Glutamatergic neuron (in vitro differentiated cells): Measurements from ENCODE around the gene QRSL1. TPM values are rescaled to one million over a fixed set of nuclear protein-coding genes. Genes with fewer than 3 reads are reported as not detected.
"Not testable (repeated sequence)": the region's sequence is repeated elsewhere in the genome, so short reads cannot be mapped to it uniquely, and the experiment has no call there.

Experiments
- DNase-seq: peaks from one replicate; pipeline ENCODE4 v3.0.0; 2022
- H3K27ac Mint-ChIP-seq: one replicate; pipeline ENCODE4 v1.8.0; 2020; ENCODE audit warnings: mild to moderate bottlenecking, mixed read lengths, inconsistent platforms; ENCODE audit not compliant: unreplicated experiment
- H3K27me3 Mint-ChIP-seq: one replicate; pipeline ENCODE4 v1.8.0; 2020; ENCODE audit warnings: mild to moderate bottlenecking, moderate library complexity, mixed read lengths, inconsistent platforms; ENCODE audit not compliant: unreplicated experiment
- H3K36me3 Mint-ChIP-seq: one replicate; pipeline ENCODE4 v1.8.0; 2020; ENCODE audit warnings: mild to moderate bottlenecking, mixed read lengths, inconsistent platforms; ENCODE audit not compliant: unreplicated experiment
- H3K4me1 Mint-ChIP-seq: one replicate; pipeline ENCODE4 v1.8.0; 2020; ENCODE audit warnings: mild to moderate bottlenecking, low read depth, mixed read lengths, inconsistent platforms; ENCODE audit not compliant: unreplicated experiment
- H3K4me3 Mint-ChIP-seq: one replicate; pipeline ENCODE4 v1.8.0; 2020; ENCODE audit warnings: mild to moderate bottlenecking, mixed read lengths, inconsistent platforms; ENCODE audit not compliant: unreplicated experiment
- H3K9me3 Mint-ChIP-seq: one replicate; pipeline ENCODE4 v1.8.0; 2020; ENCODE audit warnings: mild to moderate bottlenecking, moderate library complexity, mixed read lengths, inconsistent platforms; ENCODE audit not compliant: unreplicated experiment
- total RNA-seq: library from RNA; stranded (reverse); fragmentation: NEBNext Ultra II Directional; extraction: Animal tissue kit (Norgen Biotek cat#: 25700); gene quantifications from one replicate; pipeline ENCODE4 v1.2.1, GENCODE V29; 2021; ENCODE audit not compliant: unreplicated experiment
- TF ChIP-seq, protein P1 (sequence below): fragments of 200-600 bp; sonication (generic); IDR thresholded peaks from one replicate; pipeline ENCODE4 v1.5.0; 2021; ENCODE audit not compliant: partially characterized antibody, unreplicated experiment

QRSL1 gene
- total RNA-seq, 1 donor from 2014 or later = 10.2 TPM

DNA sequence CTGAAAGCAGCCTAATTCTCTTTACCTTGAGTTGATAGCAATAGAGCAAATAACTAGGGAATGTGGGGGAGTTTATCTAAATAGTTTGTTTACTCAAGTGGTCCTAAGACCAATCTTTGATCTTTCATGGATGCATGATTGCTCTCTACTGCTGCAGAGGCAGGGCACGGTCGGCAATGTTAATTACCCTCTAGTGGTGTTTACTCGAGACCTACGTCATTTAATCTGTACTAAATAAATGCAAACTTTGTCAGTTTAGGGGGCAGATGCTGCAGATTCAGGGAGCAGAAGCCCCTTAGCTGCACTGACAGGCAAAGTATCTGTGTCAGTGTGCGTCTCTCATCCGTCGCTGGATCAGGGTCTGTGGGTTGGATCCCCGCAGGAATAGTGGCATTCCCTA lies 7.0 kb upstream of the QRSL1 start:
- Mint-ChIP-seq H3K27me3 (peaks cover 2% of the 10 kb centered on the region), H3K4me3 (no peak overlapping the region), H3K27ac (no peak overlapping the region), H3K4me1 (no peaks in the 10 kb centered on the region), H3K36me3 (peaks cover 8% of the 10 kb centered on the region), H3K9me3 (peaks cover 1% of the 10 kb centered on the region)
- no peak for DNase-seq
- TF ChIP-seq, protein P1, sequence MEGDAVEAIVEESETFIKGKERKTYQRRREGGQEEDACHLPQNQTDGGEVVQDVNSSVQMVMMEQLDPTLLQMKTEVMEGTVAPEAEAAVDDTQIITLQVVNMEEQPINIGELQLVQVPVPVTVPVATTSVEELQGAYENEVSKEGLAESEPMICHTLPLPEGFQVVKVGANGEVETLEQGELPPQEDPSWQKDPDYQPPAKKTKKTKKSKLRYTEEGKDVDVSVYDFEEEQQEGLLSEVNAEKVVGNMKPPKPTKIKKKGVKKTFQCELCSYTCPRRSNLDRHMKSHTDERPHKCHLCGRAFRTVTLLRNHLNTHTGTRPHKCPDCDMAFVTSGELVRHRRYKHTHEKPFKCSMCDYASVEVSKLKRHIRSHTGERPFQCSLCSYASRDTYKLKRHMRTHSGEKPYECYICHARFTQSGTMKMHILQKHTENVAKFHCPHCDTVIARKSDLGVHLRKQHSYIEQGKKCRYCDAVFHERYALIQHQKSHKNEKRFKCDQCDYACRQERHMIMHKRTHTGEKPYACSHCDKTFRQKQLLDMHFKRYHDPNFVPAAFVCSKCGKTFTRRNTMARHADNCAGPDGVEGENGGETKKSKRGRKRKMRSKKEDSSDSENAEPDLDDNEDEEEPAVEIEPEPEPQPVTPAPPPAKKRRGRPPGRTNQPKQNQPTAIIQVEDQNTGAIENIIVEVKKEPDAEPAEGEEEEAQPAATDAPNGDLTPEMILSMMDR = no peak

DNA sequence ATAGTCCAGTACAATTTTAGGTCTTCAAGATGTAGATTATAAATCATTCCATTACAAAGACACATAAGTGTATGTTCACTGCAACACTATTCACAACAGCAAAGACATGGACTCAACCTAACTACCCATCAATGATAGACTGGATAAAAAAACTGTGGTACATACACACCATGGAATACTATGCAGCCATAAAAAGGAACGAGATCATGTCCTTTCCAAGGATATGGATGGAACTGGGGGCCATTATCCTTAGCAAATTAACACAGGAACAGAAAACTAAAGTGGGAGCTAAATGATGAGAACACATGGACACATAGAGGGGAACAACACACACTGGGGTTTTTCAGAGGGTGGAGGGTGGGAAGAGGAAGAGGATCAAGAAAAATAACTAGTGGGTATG lies 6.3 kb upstream of the QRSL1 start:
- Mint-ChIP-seq H3K36me3 (peaks cover 8% of the 10 kb centered on the region), H3K4me3 (no peak overlapping the region), H3K27me3 (peaks cover 2% of the 10 kb centered on the region), H3K9me3 (peaks cover 1% of the 10 kb centered on the region), H3K27ac (no peak overlapping the region), H3K4me1 (no peaks in the 10 kb centered on the region)
- no peak for DNase-seq
- TF ChIP-seq, protein P1 = no peak

DNA sequence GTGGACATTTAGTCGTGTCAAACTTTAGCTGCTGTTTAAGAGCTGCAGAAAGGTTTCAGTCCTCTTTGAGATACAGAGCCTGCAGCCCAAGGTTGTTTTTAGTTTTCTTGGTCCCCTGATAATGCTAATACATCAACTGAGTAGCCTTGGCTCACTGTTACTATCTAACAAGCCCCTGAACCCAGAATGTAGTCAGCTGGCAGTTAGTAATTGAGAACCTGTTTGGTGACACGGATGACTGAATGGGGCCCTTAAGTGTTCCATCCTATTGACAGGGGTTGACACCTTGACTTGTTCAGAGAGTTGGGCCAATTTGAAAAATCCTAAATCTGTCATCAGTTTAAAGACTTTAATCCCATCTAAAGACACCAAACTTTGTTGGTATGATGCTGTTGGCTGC lies 2.9 kb upstream of the QRSL1 start:
- Mint-ChIP-seq H3K4me3 (no peak overlapping the region), H3K27ac (no peak overlapping the region), H3K36me3 (peaks cover 8% of the 10 kb centered on the region), H3K4me1 (peaks cover 5% of the 10 kb centered on the region), H3K27me3 (peaks cover 2% of the 10 kb centered on the region), H3K9me3 (peaks cover 1% of the 10 kb centered on the region)
- TF ChIP-seq, protein P1 = no peak
- no peak for DNase-seq

DNA sequence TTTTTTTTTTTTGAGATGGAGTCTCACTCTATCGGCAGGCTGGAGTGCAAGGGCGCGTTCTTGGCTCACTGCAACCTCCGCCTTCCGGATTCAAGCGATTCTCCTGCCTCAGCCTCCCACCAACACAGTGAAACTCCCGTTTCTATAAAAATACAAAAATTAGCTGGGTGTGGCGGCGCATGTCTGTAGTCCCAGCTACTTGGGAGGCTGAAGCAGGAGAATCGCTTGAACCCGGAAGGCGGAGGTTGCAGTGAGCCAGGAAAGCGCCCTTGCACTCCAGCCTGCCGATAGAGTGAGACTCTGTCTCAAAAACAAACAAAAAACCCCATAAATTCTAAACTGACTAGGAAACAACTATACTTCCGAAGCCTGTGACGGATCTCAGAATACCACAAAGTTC lies 1.6 kb upstream of the QRSL1 start:
- H3K27ac Mint-ChIP-seq, H3K27me3 Mint-ChIP-seq, DNase-seq, H3K9me3 Mint-ChIP-seq, H3K4me3 Mint-ChIP-seq, H3K36me3 Mint-ChIP-seq, H3K4me1 Mint-ChIP-seq: not testable (repeated sequence)

DNA sequence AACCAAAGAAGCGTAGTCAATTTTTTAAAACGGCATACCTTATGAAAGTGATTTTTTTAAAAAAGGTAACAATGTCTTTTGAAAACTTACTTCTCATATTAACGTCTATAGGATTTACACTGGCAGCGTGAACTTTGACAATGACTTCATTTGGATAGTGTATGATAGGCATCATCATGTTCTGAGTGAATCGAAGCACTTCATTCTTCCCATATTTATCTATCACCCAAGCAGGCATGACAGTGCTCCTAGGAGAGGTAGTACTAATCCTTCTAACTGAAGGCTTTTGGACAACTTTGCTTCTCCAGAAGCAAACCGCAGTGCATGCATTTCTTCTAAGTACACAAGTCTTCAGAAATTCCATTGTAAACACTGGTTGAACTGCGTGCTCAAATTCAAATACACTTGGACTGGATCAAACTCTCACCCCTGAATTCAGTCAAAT lies 698 bp upstream of the QRSL1 start:
- Mint-ChIP-seq H3K4me1 (peaks cover 5% of the 10 kb centered on the region), H3K27me3 (peaks cover 2% of the 10 kb centered on the region), H3K36me3 (no peaks in the 10 kb centered on the region), H3K9me3 (peaks cover 1% of the 10 kb centered on the region), H3K27ac (peak overlapping the region; percentile 93), H3K4me3 (peak overlapping the region; percentile 94)
- no peak for DNase-seq
- TF ChIP-seq, protein P1 = no peak

DNA sequence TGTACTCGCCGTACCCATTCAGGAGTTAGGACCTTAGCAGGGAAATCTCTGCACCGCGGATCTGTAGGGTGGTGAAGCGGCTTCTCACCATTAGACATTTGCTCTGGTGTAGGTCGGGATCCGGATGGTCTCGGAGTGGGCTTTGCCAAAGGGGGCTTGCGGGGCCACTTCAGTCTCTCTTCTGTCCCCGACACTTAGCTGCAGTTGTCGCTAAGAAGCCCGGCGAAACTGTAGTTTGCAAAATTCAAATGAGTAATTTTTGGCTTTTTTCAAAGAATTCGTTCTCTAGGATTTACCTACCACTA lies 433 bp downstream of the QRSL1 start:
- Mint-ChIP-seq H3K9me3 (peaks cover 1% of the 10 kb centered on the region), H3K27ac (peak overlapping the region; percentile 93), H3K36me3 (no peaks in the 10 kb centered on the region), H3K4me1 (peaks cover 5% of the 10 kb centered on the region), H3K27me3 (peaks cover 2% of the 10 kb centered on the region), H3K4me3 (peak overlapping the region; percentile 94)
- peak; percentile 14 for DNase-seq
- TF ChIP-seq, protein P1 = no peak
